LHCN-M2 (cell line): ENCODE measurements around the gene SERPIND1. TPM values are rescaled to one million over a fixed set of nuclear protein-coding genes. Genes with fewer than 3 reads are reported as not detected.
"Not testable (repeated sequence)": the region's sequence is repeated elsewhere in the genome, so short reads cannot be mapped to it uniquely, and the experiment has no call there.

Experiments
- DNase-seq: peaks from one replicate; pipeline ENCODE4 v3.0.0-alpha.2; 2012; ENCODE audit warnings: low read depth
- polyA plus RNA-seq: library from polyadenylated mRNA; unstranded; fragments of >200 nt; gene quantifications from one replicate; pipeline ENCODE4 v1.2.1, GENCODE V29; 2012; ENCODE audit warnings: missing spikeins
- total RNA-seq: library from RNA; depleted of rRNA; stranded (reverse); fragments of >200 nt; gene quantifications from 2 replicates; pipeline ENCODE4 v1.2.3, GENCODE V29; 2014; rRNA removed

Gene SERPIND1
- 0.13 and 0.17 TPM in 2 replicates for total RNA-seq
- 0.44 TPM for polyA plus RNA-seq

GRCh38 chr22:20773793-20774212, at the start of gene SERPIND1:
TSS of gene SERPIND1 (plus strand) at chr22:20774113. CDS start at chr22:20779313, 5,200 bp downstream.
- DNase-seq, result no peak

- no peak for DNase-seq
Observed at GRCh38 chr22:20724676-20725454, 49.0 kb upstream of the SERPIND1 start.

GRCh38 chr22:20725987-20726558, 47.8 kb upstream of the SERPIND1 start:
- DNase-seq, result peak; percentile 22

- no peak for DNase-seq
Observed at GRCh38 chr22:20727118-20728015, 46.5 kb upstream of the SERPIND1 start.

- DNase-seq, result no peak
Observed at GRCh38 chr22:20728523-20729190, 45.3 kb upstream of the SERPIND1 start.

GRCh38 chr22:20729194-20729593, 44.7 kb upstream of the SERPIND1 start:
- DNase-seq, result no peak

GRCh38 chr22:20732431-20732830, 41.5 kb upstream of the SERPIND1 start:
- DNase-seq, result not testable (repeated sequence)

GRCh38 chr22:20735356-20736162, 38.4 kb upstream of the SERPIND1 start:
- DNase-seq, result not testable (repeated sequence)

GRCh38 chr22:20736891-20737290, 37.0 kb upstream of the SERPIND1 start:
- not testable (repeated sequence) for DNase-seq

GRCh38 chr22:20738394-20739089, 35.4 kb upstream of the SERPIND1 start:
- no peak for DNase-seq

GRCh38 chr22:20740222-20740951, 33.5 kb upstream of the SERPIND1 start:
- DNase-seq, result peak; percentile 36

- no peak for DNase-seq
Observed at GRCh38 chr22:20741008-20741633, 32.8 kb upstream of the SERPIND1 start.

GRCh38 chr22:20741634-20742581, 32.0 kb upstream of the SERPIND1 start:
- peak; percentile 24 for DNase-seq

GRCh38 chr22:20742764-20743163, 31.1 kb upstream of the SERPIND1 start:
- DNase-seq, result no peak

GRCh38 chr22:20744456-20744855, 29.5 kb upstream of the SERPIND1 start:
- no peak for DNase-seq

GRCh38 chr22:20745119-20745518, 28.8 kb upstream of the SERPIND1 start:
- no peak for DNase-seq

- no peak for DNase-seq
Observed at GRCh38 chr22:20746431-20747189, 27.3 kb upstream of the SERPIND1 start.
